OCI-LY7 (cell line): Measurements from ENCODE around the gene ARHGEF12. TPM values are rescaled to one million over a fixed set of nuclear protein-coding genes. Genes with fewer than 3 reads are reported as not detected.

Experiments used
- BruUV-seq: library from RNA; stranded (reverse); fragments of 400-500 nt; replicated peaks from 2 replicates; lab custom pipeline; 2021; lab: Mats Ljungman, UMichigan
- CTCF ChIA-PET: fragments of 300-600 bp; sonication (Branson Sonifier 250); formaldehyde crosslinking; loops from one replicate; lab custom pipeline; 2022; ENCODE audit warnings: antibody characterized with exemption; ENCODE audit not compliant: unreplicated experiment; lab: Charles Lee
- POLR2A ChIA-PET: fragments of 300-600 bp; sonication (Branson Sonifier 250); formaldehyde crosslinking; loops from one replicate; lab custom pipeline; 2022; ENCODE audit warnings: antibody characterized with exemption; lab: Charles Lee
- DNase-seq: peaks from one replicate; pipeline ENCODE4 v3.0.0-alpha.2; 2015; ENCODE audit warnings: low spot score
- H2AFZ ChIP-seq: fragments of 200-600 bp; sonication (generic), shearing (Covaris generic); 2 replicates; pipeline ENCODE4 v1.6.1; 2014; ENCODE audit warnings: mild to moderate bottlenecking, antibody characterized with exemption, low read length, moderate library complexity
- H3K27ac ChIP-seq: fragments of 200-600 bp; sonication (generic); 2 replicates; pipeline ENCODE4 v1.5.1; 2014; ENCODE audit warnings: mixed run types, low read depth, mild to moderate bottlenecking, moderate library complexity, low read length, inconsistent platforms; ENCODE audit not compliant: poor library complexity, severe bottlenecking
- H3K36me3 ChIP-seq: fragments of 200-600 bp; sonication (generic); 2 replicates; pipeline ENCODE4 v1.6.1; 2014; ENCODE audit warnings: mild to moderate bottlenecking, antibody characterized with exemption, low read length, moderate library complexity, mixed read lengths; ENCODE audit not compliant: insufficient read depth
- H3K4me1 ChIP-seq: fragments of 200-600 bp; sonication (generic); 2 replicates; pipeline ENCODE4 v1.5.1; 2014; ENCODE audit warnings: mild to moderate bottlenecking, low read length; ENCODE audit not compliant: insufficient read depth, poor library complexity, severe bottlenecking
- H3K4me2 ChIP-seq: fragments of 200-600 bp; sonication (generic); 2 replicates; pipeline ENCODE4 v1.6.1; 2014; ENCODE audit warnings: mild to moderate bottlenecking, low read length
- H3K4me3 ChIP-seq: fragments of 200-600 bp; sonication (generic); 2 replicates; pipeline ENCODE4 v1.5.1; 2014; ENCODE audit warnings: mild to moderate bottlenecking, low read depth, low read length; ENCODE audit not compliant: poor library complexity, severe bottlenecking
- H3K79me2 ChIP-seq: fragments of 200-600 bp; sonication (generic); 2 replicates; pipeline ENCODE4 v1.6.1; 2016; ENCODE audit warnings: low read depth, mild to moderate bottlenecking, low read length, moderate library complexity, mixed read lengths; ENCODE audit not compliant: insufficient read depth
- H3K9me2 ChIP-seq: fragments of 200-600 bp; sonication (generic); 2 replicates; pipeline ENCODE4 v1.6.1; 2016; ENCODE audit warnings: mild to moderate bottlenecking, low read length, mixed read lengths; ENCODE audit not compliant: insufficient read depth
- H3K9me3 ChIP-seq: fragments of 200-600 bp; sonication (generic); 2 replicates; pipeline ENCODE4 v1.6.1; 2014; ENCODE audit warnings: mild to moderate bottlenecking, mixed run types, low read length, mixed read lengths
- H4K20me1 ChIP-seq: fragments of 200-600 bp; sonication (generic); 2 replicates; pipeline ENCODE4 v1.6.1; 2014; ENCODE audit warnings: mild to moderate bottlenecking, antibody characterized with exemption, low read length, moderate library complexity, mixed read lengths; ENCODE audit not compliant: insufficient read depth
- EZH2phosphoT487 ChIP-seq: fragments of 200-600 bp; sonication (generic); IDR thresholded peaks from 2 replicates; pipeline ENCODE4 v1.6.1; 2018; ENCODE audit warnings: low read depth, borderline replicate concordance, mild to moderate bottlenecking, mixed run types, antibody characterized with exemption, low read length, moderate library complexity, mixed read lengths
- intact Hi-C: fragments of 100-400 bp; cut with micrococcal nuclease; formaldehyde crosslinking; loops from one replicate; pipeline ENCODE4 v1.10.0; 2022; ENCODE audit not compliant: unreplicated experiment
- total RNA-seq, 2 experiments: library from RNA; depleted of rRNA in 1 of 2; stranded (reverse); fragments of >200 nt in 1 of 2; shearing (Covaris generic) in 1 of 2; gene quantifications; 2 replicates each; pipeline ENCODE4 v1.2.3, GENCODE V29; 2014 to 2022
- TF ChIP-seq, protein P1 (sequence below): fragments of 200-600 bp; sonication (generic); conservative IDR thresholded peaks from 2 replicates; pipeline ENCODE4 v1.5.1; 2014; ENCODE audit warnings: mild to moderate bottlenecking, antibody characterized with exemption, low read length, moderate library complexity, mixed read lengths

ARHGEF12 gene
- total RNA-seq, 2 experiments from 2014 or later: 16.1 to 31.8 TPM

- Histone ChIP-seq H3K4me3 (no peak overlapping the region), H3K79me2 (no peaks in the 10 kb centered on the region), H3K4me1 (no peaks in the 10 kb centered on the region), H3K4me2 (no peak overlapping the region), H3K9me2 (no peaks in the 10 kb centered on the region), H3K36me3 (peaks cover 11% of the 10 kb centered on the region; the same call in 1 of the 2 replicates), H3K9me3 (no peaks in the 10 kb centered on the region), H4K20me1 (no peaks in the 10 kb centered on the region), H3K27ac (no peak overlapping the region), H2AFZ (no peak overlapping the region)
- ChIA-PET CTCF (interaction anchor here (0.6 kb wide), 1 partner anchor 764 kb away, joined by 4 read pairs; no protein-coding TSS in a partner anchor), POLR2A (no interaction called here)
- no peak for DNase-seq
- TF ChIP-seq EZH2phosphoT487: no peak
- TF ChIP-seq, protein P1, sequence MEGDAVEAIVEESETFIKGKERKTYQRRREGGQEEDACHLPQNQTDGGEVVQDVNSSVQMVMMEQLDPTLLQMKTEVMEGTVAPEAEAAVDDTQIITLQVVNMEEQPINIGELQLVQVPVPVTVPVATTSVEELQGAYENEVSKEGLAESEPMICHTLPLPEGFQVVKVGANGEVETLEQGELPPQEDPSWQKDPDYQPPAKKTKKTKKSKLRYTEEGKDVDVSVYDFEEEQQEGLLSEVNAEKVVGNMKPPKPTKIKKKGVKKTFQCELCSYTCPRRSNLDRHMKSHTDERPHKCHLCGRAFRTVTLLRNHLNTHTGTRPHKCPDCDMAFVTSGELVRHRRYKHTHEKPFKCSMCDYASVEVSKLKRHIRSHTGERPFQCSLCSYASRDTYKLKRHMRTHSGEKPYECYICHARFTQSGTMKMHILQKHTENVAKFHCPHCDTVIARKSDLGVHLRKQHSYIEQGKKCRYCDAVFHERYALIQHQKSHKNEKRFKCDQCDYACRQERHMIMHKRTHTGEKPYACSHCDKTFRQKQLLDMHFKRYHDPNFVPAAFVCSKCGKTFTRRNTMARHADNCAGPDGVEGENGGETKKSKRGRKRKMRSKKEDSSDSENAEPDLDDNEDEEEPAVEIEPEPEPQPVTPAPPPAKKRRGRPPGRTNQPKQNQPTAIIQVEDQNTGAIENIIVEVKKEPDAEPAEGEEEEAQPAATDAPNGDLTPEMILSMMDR: no peak
- no TSS peak for BruUV-seq
- intact Hi-C loops: no loop called here
Observed at GRCh38 chr11:120473503-120473902, 137.3 kb downstream of the ARHGEF12 start.

GRCh38 chr11:120482149-120482548 lies 145.9 kb downstream of the ARHGEF12 start:
- no peak for DNase-seq
- POLR2A ChIA-PET: no interaction called here
- no peak overlapping the region for H3K4me2 ChIP-seq
- TF ChIP-seq EZH2phosphoT487: no peak
- TF ChIP-seq, protein P1: no peak
- H3K36me3 ChIP-seq: peaks cover 16% of the 10 kb centered on the region; the same call in 1 of the 2 replicates
- no peak overlapping the region for H2AFZ ChIP-seq
- H3K4me3 ChIP-seq: no peak overlapping the region
- H3K9me3 ChIP-seq: no peaks in the 10 kb centered on the region
- H3K4me1 ChIP-seq: no peaks in the 10 kb centered on the region
- no peaks in the 10 kb centered on the region for H3K9me2 ChIP-seq
- no TSS peak for BruUV-seq
- intact Hi-C loops: no loop called here
- H3K27ac ChIP-seq: no peak overlapping the region
- H3K79me2 ChIP-seq: no peaks in the 10 kb centered on the region
- no peaks in the 10 kb centered on the region for H4K20me1 ChIP-seq
- CTCF ChIA-PET: no interaction called here

GRCh38 chr11:120484722-120485121 lies 148.5 kb downstream of the ARHGEF12 start:
- H3K27ac ChIP-seq: no peak overlapping the region
- no peaks in the 10 kb centered on the region for H3K4me1 ChIP-seq
- no peak overlapping the region for H2AFZ ChIP-seq
- intact Hi-C loops: no loop called here
- H3K79me2 ChIP-seq: no peaks in the 10 kb centered on the region
- no peaks in the 10 kb centered on the region for H3K9me3 ChIP-seq
- no peak for DNase-seq
- CTCF ChIA-PET: no interaction called here
- H3K9me2 ChIP-seq: no peaks in the 10 kb centered on the region
- no peak overlapping the region for H3K4me3 ChIP-seq
- no peaks in the 10 kb centered on the region for H4K20me1 ChIP-seq
- H3K36me3 ChIP-seq: peaks cover 9% of the 10 kb centered on the region; the same call in 1 of the 2 replicates
- no TSS peak for BruUV-seq
- TF ChIP-seq, protein P1: no peak
- no peak for TF ChIP-seq EZH2phosphoT487
- no peak overlapping the region for H3K4me2 ChIP-seq
- POLR2A ChIA-PET: no interaction called here
